Fibroblast of skin of left biceps (primary cell): ENCODE results near the gene PNLIPRP3.

ENCODE experiments used
- DNase-seq, 2 experiments: peaks; one replicate each; pipeline ENCODE4 v3.0.0-alpha.2; 2013; ENCODE audit warnings: low read depth in 2 of 2

The PNLIPRP3 gene

GRCh38 chr10:116450861-116451260 lies 23.2 kb downstream of the PNLIPRP3 start:
- DNase-seq: no peak

- no peak for DNase-seq
Observed at GRCh38 chr10:116451711-116452337, 24.2 kb downstream of the PNLIPRP3 start.

- no peak for DNase-seq
Observed at GRCh38 chr10:116452338-116452720, 24.7 kb downstream of the PNLIPRP3 start.

GRCh38 chr10:116457488-116457887 lies 29.8 kb downstream of the PNLIPRP3 start:
- no peak for DNase-seq

GRCh38 chr10:116460219-116460618 lies 32.6 kb downstream of the PNLIPRP3 start:
- DNase-seq: no peak

- no peak for DNase-seq
Observed at GRCh38 chr10:116461680-116462079, 34.0 kb downstream of the PNLIPRP3 start.

GRCh38 chr10:116464257-116464656 lies 36.6 kb downstream of the PNLIPRP3 start:
- no peak for DNase-seq

GRCh38 chr10:116465546-116465945 lies 37.9 kb downstream of the PNLIPRP3 start:
- no peak for DNase-seq

- no peak for DNase-seq
Observed at GRCh38 chr10:116466715-116467422, 39.2 kb downstream of the PNLIPRP3 start.

GRCh38 chr10:116469437-116469836 lies 41.8 kb downstream of the PNLIPRP3 start:
- DNase-seq: no peak

GRCh38 chr10:116470071-116470470 lies 42.4 kb downstream of the PNLIPRP3 start:
- DNase-seq: no peak

GRCh38 chr10:116470768-116471415 lies 43.2 kb downstream of the PNLIPRP3 start:
- DNase-seq: no peak

GRCh38 chr10:116472891-116473290 lies 45.2 kb downstream of the PNLIPRP3 start:
- no peak for DNase-seq

GRCh38 chr10:116475866-116476265 lies 48.2 kb downstream of the PNLIPRP3 start:
- no peak for DNase-seq

GRCh38 chr10:116476461-116476860 lies 48.8 kb downstream of the PNLIPRP3 start:
- DNase-seq: no peak

- DNase-seq: no peak
Observed at GRCh38 chr10:116477986-116478664, 50.5 kb downstream of the PNLIPRP3 start.

- no peak for DNase-seq
Observed at GRCh38 chr10:116486770-116487448, 59.3 kb downstream of the PNLIPRP3 start.

GRCh38 chr10:116487522-116488430 lies 60.1 kb downstream of the PNLIPRP3 start:
- DNase-seq: no peak

- no peak for DNase-seq
Observed at GRCh38 chr10:116489460-116489859, 61.8 kb downstream of the PNLIPRP3 start.

- no peak for DNase-seq
Observed at GRCh38 chr10:116490028-116490662, 62.5 kb downstream of the PNLIPRP3 start.
